Naive B cell (primary cell): ENCODE measurements around the gene SEMA3F. TPM values are rescaled to one million over a fixed set of nuclear protein-coding genes. Genes with fewer than 3 reads are reported as not detected.

Experiments used
- ATAC-seq, 2 donors: fragments of 150-1000 bp; cut with Tn5 transposase; 2 replicates each; pipeline ENCODE4 v1.10.0; 2021; ENCODE audit warnings: low read depth in 2 of 2, mild to moderate bottlenecking in 2 of 2, moderate library complexity in 2 of 2
- DNase-seq: peaks from one replicate; pipeline ENCODE4 v3.0.0; 2022
- H3K27ac Mint-ChIP-seq, 6 donors: one replicate each; pipeline ENCODE4 v1.8.0; 2020 to 2022; ENCODE audit warnings: mild to moderate bottlenecking in 6 of 6, mixed read lengths in 6 of 6, moderate library complexity in 5 of 6, inconsistent platforms in 2 of 6
- H3K27me3 Mint-ChIP-seq, 3 donors: one replicate each; pipeline ENCODE4 v1.8.0; 2021 to 2022; ENCODE audit warnings: mixed read lengths in 3 of 3, mild to moderate bottlenecking in 1 of 3
- H3K36me3 Mint-ChIP-seq, 2 donors: one replicate each; pipeline ENCODE4 v1.8.0; 2020 to 2022; ENCODE audit warnings: mixed read lengths in 2 of 2, inconsistent platforms in 1 of 2, mild to moderate bottlenecking in 1 of 2
- H3K4me1 Mint-ChIP-seq, 3 donors: one replicate each; pipeline ENCODE4 v1.8.0; 2020 to 2022; ENCODE audit warnings: mixed read lengths in 3 of 3, inconsistent platforms in 1 of 3, mild to moderate bottlenecking in 1 of 3, moderate library complexity in 1 of 3
- H3K4me3 Mint-ChIP-seq, 8 donors: one replicate each; pipeline ENCODE4 v1.8.0; 2020 to 2022; ENCODE audit warnings: mild to moderate bottlenecking in 8 of 8, mixed read lengths in 8 of 8, moderate library complexity in 8 of 8, inconsistent platforms in 2 of 8
- H3K9me3 Mint-ChIP-seq, 7 donors: one replicate each; pipeline ENCODE4 v1.8.0; 2020 to 2022; ENCODE audit warnings: mixed read lengths in 7 of 7, mild to moderate bottlenecking in 5 of 7, inconsistent platforms in 2 of 7, moderate library complexity in 1 of 7
- polyA plus RNA-seq, 6 donors: library from polyadenylated mRNA; unstranded; fragments of 300-500 nt; fragmentation: Illumina TruSeq; gene quantifications; one replicate each; pipeline ENCODE4 v1.2.3, GENCODE V29; 2021; ENCODE audit warnings: low read depth in 6 of 6

SEMA3F gene
- polyA plus RNA-seq, 6 donors from 2014 or later, result not detected

- Mint-ChIP-seq H3K4me3 (no peak overlapping the region), H3K4me1 (peaks cover under 1 to 5% (median under 1%) of the 10 kb centered on the region in 3 donors), H3K27ac (peak overlapping the region in 1 of 6 donors; percentile 74), H3K9me3 (no peaks in the 10 kb centered on the region), H3K36me3 (no peaks in the 10 kb centered on the region), H3K27me3 (peaks cover under 1 to 21% (median 6%) of the 10 kb centered on the region in 3 donors)
- ATAC-seq, result peak; percentile 23 to 34
- no peak for DNase-seq
Measured at GRCh38 chr3:50189274-50189673, 34.1 kb downstream of the SEMA3F start.

DNA sequence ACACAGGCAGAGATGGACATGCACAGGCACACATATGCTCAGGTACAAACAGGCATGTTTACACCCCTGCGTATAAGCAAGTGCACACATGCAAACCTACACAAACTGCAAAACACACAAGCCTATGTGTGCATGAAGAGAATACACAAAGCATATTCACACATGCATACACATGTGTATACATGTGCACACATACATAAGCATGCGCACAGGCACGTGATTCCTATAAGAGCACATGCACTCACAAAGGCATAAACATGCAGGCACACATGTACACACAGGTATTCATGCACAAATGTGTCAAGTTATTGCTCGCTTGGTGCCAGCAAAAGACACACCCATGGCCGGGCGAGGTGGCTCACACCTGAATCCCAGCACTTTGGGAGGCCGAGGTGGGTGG is 34.9 kb downstream of the SEMA3F start:
- ATAC-seq (no peak), DNase-seq (no peak)
- Mint-ChIP-seq H3K4me3 (no peak overlapping the region), H3K27ac (no peak overlapping the region), H3K36me3 (no peaks in the 10 kb centered on the region), H3K4me1 (peaks cover 7 to 10% (median 8%) of the 10 kb centered on the region in 3 donors), H3K27me3 (peaks cover 0 to 26% (median 12%) of the 10 kb centered on the region in 3 donors), H3K9me3 (no peaks in the 10 kb centered on the region)

DNA sequence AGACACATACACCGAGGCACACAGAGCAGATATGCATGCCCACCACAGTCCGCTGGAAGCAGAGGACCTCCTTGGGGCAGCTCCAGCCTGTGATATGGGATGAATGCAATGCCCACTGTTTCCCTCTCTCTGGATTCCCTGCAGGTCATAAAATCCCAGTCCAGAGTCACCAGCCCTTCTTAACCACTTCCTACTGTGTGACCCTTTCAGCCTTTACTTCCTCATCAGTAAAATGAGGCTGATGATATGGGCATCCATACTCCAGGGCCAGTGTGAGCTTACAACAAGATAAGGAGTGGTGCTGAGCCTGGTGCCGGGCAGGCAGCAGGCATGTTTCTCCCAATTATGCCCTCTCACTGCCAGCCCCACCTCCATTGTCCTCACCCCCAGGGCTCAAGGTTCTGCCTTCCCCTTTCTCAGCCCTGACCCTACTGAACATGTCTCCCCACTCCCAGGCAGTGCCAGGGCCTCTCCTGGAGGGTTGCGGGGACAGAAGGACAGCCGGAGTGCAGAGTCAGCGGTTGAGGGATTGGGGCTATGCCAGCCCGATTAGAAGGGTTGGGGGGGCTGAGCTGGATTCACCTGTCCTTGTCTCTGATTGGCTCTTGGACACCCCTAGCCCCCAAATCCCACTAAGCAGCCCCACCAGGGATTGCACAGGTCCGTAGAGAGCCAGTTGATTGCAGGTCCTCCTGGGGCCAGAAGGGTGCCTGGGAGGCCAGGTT is 36.0 kb downstream of the SEMA3F start, which contains the start of gene GNAT1:
TSS of gene GNAT1 (plus strand) at position 675 of the 725 bp plus-strand sequence. CDS start 116 bp downstream, outside the sequence.
- no peaks in the 10 kb centered on the region for H3K36me3 Mint-ChIP-seq
- H3K27ac Mint-ChIP-seq, result peak within 1 kb of the TSS in 1 of 6 donors; percentile 59
- ATAC-seq (no peak), DNase-seq (no peak)
- peaks cover 0 to 35% (median 12%) of the 10 kb centered on the region in 3 donors for H3K27me3 Mint-ChIP-seq
- no peaks in the 10 kb centered on the region for H3K9me3 Mint-ChIP-seq
- H3K4me1 Mint-ChIP-seq, result peaks cover 7 to 12% (median 9%) of the 10 kb centered on the region in 3 donors
- peak within 1 kb of the TSS in 1 of 8 donors; percentile 33 for H3K4me3 Mint-ChIP-seq

GRCh38 chr3:50192124-50192523 is 37.0 kb downstream of the SEMA3F start:
- ATAC-seq, result no peak

GRCh38 chr3:50192689-50193141 is 37.6 kb downstream of the SEMA3F start:
- Mint-ChIP-seq H3K4me1 (peaks cover 7 to 12% (median 9%) of the 10 kb centered on the region in 3 donors), H3K27me3 (peaks cover 0 to 40% (median 24%) of the 10 kb centered on the region in 3 donors), H3K9me3 (no peaks in the 10 kb centered on the region), H3K27ac (peak overlapping the region in 2 of 6 donors; percentile 59 to 83), H3K36me3 (no peaks in the 10 kb centered on the region), H3K4me3 (peak overlapping the region in 7 of 8 donors; percentile 13 to 81 (median 34))
- DNase-seq, result peak; percentile 81
- peak; percentile 38 to 53 for ATAC-seq

More at GRCh38 chr3:50192124-50192523, 37.0 kb downstream of the SEMA3F start:
- Mint-ChIP-seq H3K27me3 (peaks cover 0 to 40% (median 19%) of the 10 kb centered on the region in 3 donors), H3K36me3 (no peaks in the 10 kb centered on the region), H3K4me3 (no peak overlapping the region), H3K27ac (no peak overlapping the region), H3K9me3 (no peaks in the 10 kb centered on the region), H3K4me1 (peaks cover 7 to 12% (median 9%) of the 10 kb centered on the region in 3 donors)
- DNase-seq, result no peak

- no peak for DNase-seq
- Mint-ChIP-seq H3K4me1 (peaks cover 7 to 12% (median 9%) of the 10 kb centered on the region in 3 donors), H3K36me3 (no peaks in the 10 kb centered on the region), H3K27ac (no peak overlapping the region), H3K4me3 (peak overlapping the region in 1 of 8 donors; percentile 20), H3K9me3 (no peaks in the 10 kb centered on the region), H3K27me3 (peaks cover 0 to 40% (median 24%) of the 10 kb centered on the region in 3 donors)
- no peak for ATAC-seq
Measured at GRCh38 chr3:50193286-50193685, 38.2 kb downstream of the SEMA3F start.

- no peaks in the 10 kb centered on the region for H3K36me3 Mint-ChIP-seq
- H3K27ac Mint-ChIP-seq, result peak overlapping the region in 3 of 6 donors; percentile 49 to 81 (median 59)
- H3K9me3 Mint-ChIP-seq, result no peaks in the 10 kb centered on the region
- peaks cover 0 to 44% (median 24%) of the 10 kb centered on the region in 3 donors for H3K27me3 Mint-ChIP-seq
- peaks cover 7 to 12% (median 9%) of the 10 kb centered on the region in 3 donors for H3K4me1 Mint-ChIP-seq
- H3K4me3 Mint-ChIP-seq, result peak overlapping the region in 3 of 8 donors; percentile 2 to 74 (median 59)
- no peak for DNase-seq
- ATAC-seq, result no peak
Measured at GRCh38 chr3:50193746-50194127, 38.6 kb downstream of the SEMA3F start.

DNA sequence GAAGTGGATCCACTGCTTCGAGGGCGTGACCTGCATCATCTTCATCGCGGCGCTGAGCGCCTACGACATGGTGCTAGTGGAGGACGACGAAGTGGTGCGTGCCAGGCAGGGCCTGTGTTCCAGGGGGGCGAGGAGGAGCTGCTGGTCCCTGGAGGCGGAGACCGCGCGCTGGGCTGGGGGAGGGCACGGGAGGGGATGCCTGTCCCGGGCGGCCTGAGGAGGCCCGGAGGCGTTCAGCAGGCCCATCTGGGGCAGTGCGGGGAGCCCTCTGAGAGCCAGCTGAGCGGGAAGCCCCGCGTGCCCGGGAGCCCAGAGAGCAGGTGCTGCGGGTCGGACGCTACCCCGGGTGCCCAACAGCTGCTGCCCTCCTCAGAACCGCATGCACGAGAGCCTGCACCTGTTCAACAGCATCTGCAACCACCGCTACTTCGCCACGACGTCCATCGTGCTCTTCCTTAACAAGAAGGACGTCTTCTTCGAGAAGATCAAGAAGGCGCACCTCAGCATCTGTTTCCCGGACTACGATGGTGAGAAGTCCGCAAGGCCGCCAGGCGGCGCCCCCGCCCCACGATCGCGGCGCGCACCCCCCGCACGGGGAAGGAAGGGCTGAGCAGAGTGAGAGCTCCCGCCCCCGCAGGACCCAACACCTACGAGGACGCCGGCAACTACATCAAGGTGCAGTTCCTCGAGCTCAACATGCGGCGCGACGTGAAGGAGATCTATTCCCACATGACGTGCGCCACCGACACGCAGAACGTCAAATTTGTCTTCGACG is 39.2 kb downstream of the SEMA3F start:
- ATAC-seq, result peak; percentile 83 to 87
- peaks cover 7 to 12% (median 9%) of the 10 kb centered on the region in 3 donors for H3K4me1 Mint-ChIP-seq
- peak overlapping the region in 5 of 6 donors; percentile 47 to 93 (median 60) for H3K27ac Mint-ChIP-seq
- H3K9me3 Mint-ChIP-seq, result no peaks in the 10 kb centered on the region
- DNase-seq, result peak; percentile 84
- peak overlapping the region; percentile 7 to 76 (median 50) for H3K4me3 Mint-ChIP-seq
- no peaks in the 10 kb centered on the region for H3K36me3 Mint-ChIP-seq
- H3K27me3 Mint-ChIP-seq, result peaks cover 0 to 50% (median 28%) of the 10 kb centered on the region in 3 donors

DNA sequence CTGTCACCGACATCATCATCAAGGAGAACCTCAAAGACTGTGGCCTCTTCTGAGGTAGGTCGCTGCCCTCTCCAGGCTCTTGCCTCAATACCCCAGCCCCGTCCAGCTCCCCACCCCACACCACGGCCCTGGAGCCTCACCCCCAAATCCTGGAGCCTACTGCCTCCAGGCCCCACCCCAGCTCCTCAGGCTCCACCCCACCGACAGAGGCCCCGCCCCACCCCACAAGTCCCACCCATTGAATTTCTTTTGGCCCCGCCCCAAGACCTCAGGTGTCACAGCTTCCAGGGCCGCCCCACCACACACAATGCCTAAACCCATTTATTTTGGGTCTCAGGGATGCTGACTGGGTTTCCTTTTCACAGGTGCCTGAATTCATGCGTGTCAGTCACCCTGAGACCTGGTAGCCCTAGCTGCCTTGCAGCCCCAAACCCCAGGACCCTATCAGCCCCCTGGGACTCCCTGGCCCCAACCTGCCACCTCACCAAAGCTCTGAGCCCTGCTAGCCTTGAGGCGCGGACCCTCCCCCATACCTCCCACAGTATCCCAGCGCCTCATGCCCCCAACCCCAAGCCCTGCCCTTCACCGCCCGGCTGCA is 39.9 kb downstream of the SEMA3F start:
- H3K36me3 Mint-ChIP-seq, result no peaks in the 10 kb centered on the region
- ATAC-seq, result peak; percentile 43 to 53
- H3K4me3 Mint-ChIP-seq, result peak overlapping the region in 5 of 8 donors; percentile 7 to 76 (median 51)
- H3K27me3 Mint-ChIP-seq, result peaks cover 0 to 51% (median 29%) of the 10 kb centered on the region in 3 donors
- no peaks in the 10 kb centered on the region for H3K9me3 Mint-ChIP-seq
- peak overlapping the region in 4 of 6 donors; percentile 47 to 93 (median 58) for H3K27ac Mint-ChIP-seq
- DNase-seq, result no peak
- peaks cover 7 to 12% (median 9%) of the 10 kb centered on the region in 3 donors for H3K4me1 Mint-ChIP-seq

DNA sequence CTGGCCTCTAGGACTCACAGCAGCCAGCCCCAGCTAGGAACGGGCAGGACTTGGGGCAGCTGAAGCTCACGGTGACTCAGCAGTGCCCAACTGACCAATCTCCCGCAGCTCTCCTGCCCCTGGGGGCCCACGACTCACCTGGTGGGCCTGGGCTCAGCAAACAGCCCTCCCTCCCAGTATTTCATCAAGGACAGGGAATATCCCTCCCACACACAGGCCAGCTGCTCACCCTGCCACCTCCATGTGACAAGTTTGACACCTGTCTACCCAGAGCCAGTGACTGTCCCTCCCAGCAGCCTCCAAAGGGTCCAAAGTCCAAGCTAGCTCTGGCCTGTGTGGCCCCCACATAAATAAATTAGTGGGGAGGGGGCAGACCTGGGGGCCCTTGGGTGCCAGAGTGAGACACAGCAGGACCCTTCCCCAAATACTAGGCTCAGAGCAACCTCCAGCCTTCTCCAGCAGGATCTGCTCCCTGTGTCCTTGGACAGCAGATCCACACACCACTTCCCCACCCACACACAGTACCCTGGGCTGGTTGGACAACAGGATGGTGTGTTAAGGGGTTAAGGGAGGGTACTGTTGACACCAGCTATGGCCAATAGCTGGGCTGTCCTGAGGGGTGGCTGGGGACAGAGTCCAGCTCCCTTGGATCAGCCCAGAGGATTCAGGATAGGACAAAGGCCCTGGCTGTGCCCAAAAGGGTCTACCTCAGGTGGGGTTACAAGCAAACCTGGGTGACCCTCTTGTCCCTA is 40.6 kb downstream of the SEMA3F start:
- ATAC-seq (no peak), DNase-seq (no peak)
- no peaks in the 10 kb centered on the region for H3K9me3 Mint-ChIP-seq
- H3K27ac Mint-ChIP-seq, result peak overlapping the region in 1 of 6 donors; percentile 49
- H3K36me3 Mint-ChIP-seq, result no peaks in the 10 kb centered on the region
- H3K27me3 Mint-ChIP-seq, result peaks cover 3 to 53% (median 31%) of the 10 kb centered on the region in 3 donors
- peaks cover 7 to 12% (median 9%) of the 10 kb centered on the region in 3 donors for H3K4me1 Mint-ChIP-seq
- peak overlapping the region in 2 of 8 donors; percentile 29 to 59 for H3K4me3 Mint-ChIP-seq

- H3K27ac Mint-ChIP-seq, result peak overlapping the region in 1 of 6 donors; percentile 53
- DNase-seq, result no peak
- ATAC-seq, result no peak
- no peaks in the 10 kb centered on the region for H3K9me3 Mint-ChIP-seq
- H3K27me3 Mint-ChIP-seq, result peaks cover 10 to 55% (median 37%) of the 10 kb centered on the region in 3 donors
- H3K4me3 Mint-ChIP-seq, result no peak overlapping the region
- peaks cover 7 to 12% (median 9%) of the 10 kb centered on the region in 3 donors for H3K4me1 Mint-ChIP-seq
- H3K36me3 Mint-ChIP-seq, result no peaks in the 10 kb centered on the region
Measured at GRCh38 chr3:50196253-50196801, 41.2 kb downstream of the SEMA3F start.
